T-helper 9 cell (primary cell): Measurements from ENCODE around the gene ZBP1.
A peak's percentile ranks its signal among the peaks of the same experiment; 100 is the strongest.

ENCODE experiments used
- DNase-seq: peaks from one replicate; pipeline ENCODE4 v3.0.0-alpha.2; 2020

Gene ZBP1

GRCh38 chr20:57616143-57616951 is 3.9 kb downstream of the ZBP1 start:
- no peak for DNase-seq

DNA sequence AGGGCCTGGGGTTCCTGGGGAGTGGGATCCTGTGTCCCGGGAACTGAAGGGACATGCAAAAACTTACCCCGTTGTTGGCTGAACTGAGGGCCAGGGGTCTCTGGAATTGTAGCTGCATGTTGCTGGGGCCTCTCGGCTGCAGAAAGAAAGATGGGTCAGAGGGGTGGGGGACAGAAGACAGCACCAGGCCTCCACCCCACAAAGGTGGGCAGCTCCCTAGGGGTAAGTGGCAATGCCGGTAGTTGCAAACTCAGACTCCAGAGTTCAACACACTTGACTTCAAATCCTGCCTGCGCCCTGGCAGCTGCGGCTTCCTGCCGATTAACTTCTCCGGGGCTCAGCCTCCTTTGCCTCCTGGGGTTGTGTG is 4.8 kb downstream of the ZBP1 start:
- DNase-seq, result no peak

GRCh38 chr20:57614490-57615444 is 5.5 kb downstream of the ZBP1 start:
- no peak for DNase-seq

GRCh38 chr20:57613481-57613921 is 6.7 kb downstream of the ZBP1 start:
- DNase-seq, result no peak

GRCh38 chr20:57612916-57613315 is 7.3 kb downstream of the ZBP1 start:
- no peak for DNase-seq

DNA sequence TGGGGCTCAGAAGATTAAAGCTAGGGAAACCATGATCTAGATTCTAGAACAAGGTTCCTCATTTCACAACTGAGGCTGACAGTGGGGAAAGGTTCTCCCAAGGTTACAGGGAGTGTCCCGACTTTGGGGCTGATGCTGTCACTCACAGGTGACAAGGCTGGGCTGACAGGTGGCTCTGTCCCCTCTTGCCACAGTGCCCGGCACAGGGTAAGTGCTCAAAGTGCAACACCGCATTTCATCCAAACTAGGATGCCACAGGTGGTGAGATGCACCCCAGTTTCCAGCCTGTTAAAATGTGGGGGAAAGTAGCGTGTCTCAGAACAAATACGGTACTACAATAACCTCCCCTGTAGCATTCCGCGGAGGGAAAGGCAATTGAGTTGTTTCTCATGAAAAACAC is 7.8 kb downstream of the ZBP1 start:
- DNase-seq, result no peak

- DNase-seq, result no peak
These were observed 8.5 kb downstream of the ZBP1 start for GRCh38 chr20:57611586-57612311.

- DNase-seq, result no peak
These were observed 9.8 kb downstream of the ZBP1 start for GRCh38 chr20:57610261-57610952.

DNA sequence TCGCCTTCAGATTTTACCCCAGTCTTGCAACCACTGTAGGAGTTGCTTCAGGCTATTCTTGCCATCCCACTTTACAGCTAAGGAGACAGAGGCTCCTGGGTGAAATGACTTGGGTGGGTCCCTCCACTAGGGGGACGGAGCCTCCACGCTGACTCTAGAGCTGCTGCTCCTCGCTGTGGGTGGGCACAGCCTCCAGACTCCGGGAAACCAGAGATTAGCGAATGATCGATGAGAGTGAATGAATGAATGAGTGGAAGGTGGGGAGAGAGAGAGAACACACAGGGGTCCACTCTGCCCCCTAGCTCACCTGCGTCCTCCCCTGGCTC is 10.4 kb downstream of the ZBP1 start:
- DNase-seq, result no peak

GRCh38 chr20:57609086-57609841 is 11.0 kb downstream of the ZBP1 start:
- no peak for DNase-seq

- no peak for DNase-seq
These were observed 11.7 kb downstream of the ZBP1 start for GRCh38 chr20:57608516-57608915.

- DNase-seq, result no peak
These were observed 14.3 kb downstream of the ZBP1 start for GRCh38 chr20:57605878-57606277.

DNA sequence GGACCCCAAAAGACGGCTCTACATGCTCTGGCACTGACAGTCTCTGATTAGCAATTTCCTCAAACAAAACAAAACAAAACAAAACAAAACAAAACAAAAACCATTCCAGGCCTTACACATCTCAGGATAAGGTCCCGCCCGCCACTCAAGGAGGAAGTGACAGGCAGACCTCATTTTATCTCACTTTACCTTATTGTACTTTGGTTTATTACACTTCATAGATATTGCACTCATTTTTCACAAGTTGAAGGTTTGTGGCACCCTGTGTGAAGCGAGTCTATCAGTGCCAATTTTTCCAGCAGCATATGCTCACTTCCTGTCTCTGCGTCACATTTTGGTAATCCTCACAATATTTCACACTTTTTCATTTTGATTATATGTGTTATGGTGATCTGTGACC is 15.2 kb downstream of the ZBP1 start:
- DNase-seq, result no peak

GRCh38 chr20:57603120-57603519 is 17.1 kb downstream of the ZBP1 start:
- no peak for DNase-seq

GRCh38 chr20:57601737-57602136 is 18.5 kb downstream of the ZBP1 start:
- DNase-seq, result no peak

DNA sequence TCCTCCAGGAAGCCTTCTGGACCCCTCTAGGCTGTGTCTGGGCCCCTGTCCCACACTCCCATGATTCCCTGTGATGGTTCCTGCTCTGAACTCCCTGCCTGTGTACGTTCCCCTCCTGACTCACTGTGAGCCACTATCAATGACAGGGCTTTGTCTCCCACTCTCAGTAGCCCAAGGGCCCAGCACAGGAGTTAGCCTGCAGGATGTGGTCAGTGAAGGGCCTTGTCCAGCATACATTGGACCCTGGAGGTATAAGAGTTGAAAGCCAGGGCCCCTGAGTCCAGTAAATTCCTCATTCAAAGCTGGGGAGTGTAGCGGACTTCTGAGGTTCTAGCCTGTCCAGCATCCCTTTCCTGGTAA is 19.0 kb downstream of the ZBP1 start:
- no peak for DNase-seq

DNA sequence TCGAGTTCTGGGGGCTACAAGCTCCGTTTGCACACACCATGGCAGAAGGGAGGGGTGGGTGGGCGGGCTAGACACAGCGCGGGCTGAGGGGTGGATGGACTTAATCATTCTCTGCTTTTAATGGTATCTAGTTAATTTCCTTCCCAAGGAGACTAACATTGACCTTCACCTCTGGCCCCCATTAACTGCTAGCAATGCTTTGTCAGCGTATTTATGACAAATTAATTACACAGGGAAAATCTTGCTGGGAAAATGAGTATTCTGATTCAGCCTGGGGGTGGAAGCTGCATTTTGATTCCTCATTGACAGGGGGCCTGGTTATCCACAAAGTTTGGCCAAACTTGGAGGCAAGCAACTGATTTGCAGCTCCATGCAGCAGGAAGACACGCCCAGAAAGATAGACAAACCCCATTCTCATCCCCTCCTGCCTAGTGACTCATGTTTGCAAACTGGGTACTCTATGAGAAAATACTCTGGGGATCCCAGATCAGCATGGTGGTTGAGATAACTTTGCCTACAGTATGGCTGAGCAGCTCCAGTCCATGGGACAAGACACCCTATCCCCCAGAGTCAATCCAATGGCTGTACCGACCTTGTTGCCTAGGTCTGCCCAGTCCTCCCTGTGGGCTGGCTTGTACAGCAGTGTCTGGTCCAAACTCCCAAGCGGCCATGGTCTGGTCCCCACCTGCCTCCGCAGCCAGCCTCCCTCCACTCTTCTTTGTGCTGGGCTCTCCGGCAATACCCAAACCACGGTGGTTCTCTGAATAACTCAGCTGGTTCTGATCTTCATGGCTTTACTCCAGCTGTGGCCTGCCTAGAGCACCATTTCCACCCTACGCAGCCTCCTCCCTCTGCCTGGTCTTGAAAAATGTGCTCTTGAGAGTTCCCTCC is 19.7 kb downstream of the ZBP1 start:
- DNase-seq, result no peak

GRCh38 chr20:57598491-57598890 is 21.7 kb downstream of the ZBP1 start:
- no peak for DNase-seq

GRCh38 chr20:57598060-57598459 is 22.2 kb downstream of the ZBP1 start:
- DNase-seq, result no peak

GRCh38 chr20:57596998-57597939 is 23.0 kb downstream of the ZBP1 start:
- DNase-seq, result peak; percentile 74
